CD4-positive, alpha-beta T cell treated with Interleukin-15 for 4 hours (primary cell): ENCODE results near the gene PEPD.
A peak's percentile ranks its signal among the peaks of the same experiment; 100 is the strongest.

Experiments used
- DNase-seq: peaks from one replicate; pipeline ENCODE4 v3.0.0-alpha.2; 2020; ENCODE audit warnings: low spot score

Gene PEPD

GRCh38 chr19:33438987-33439781 is 82.4 kb downstream of the PEPD start:
- no peak for DNase-seq

- DNase-seq: no peak
Measured at GRCh38 chr19:33437821-33438671, 83.5 kb downstream of the PEPD start.

- DNase-seq: no peak
Measured at GRCh38 chr19:33437393-33437820, 84.2 kb downstream of the PEPD start.

- no peak for DNase-seq
Measured at GRCh38 chr19:33436360-33437345, 84.9 kb downstream of the PEPD start.

- DNase-seq: no peak
Measured at GRCh38 chr19:33435706-33436359, 85.8 kb downstream of the PEPD start.

- DNase-seq: no peak
Measured at GRCh38 chr19:33434886-33435705, 86.5 kb downstream of the PEPD start.

- no peak for DNase-seq
Measured at GRCh38 chr19:33434069-33434885, 87.3 kb downstream of the PEPD start.

- DNase-seq: no peak
Measured at GRCh38 chr19:33432446-33433170, 89.0 kb downstream of the PEPD start.

GRCh38 chr19:33432015-33432414 is 89.6 kb downstream of the PEPD start:
- DNase-seq: no peak

GRCh38 chr19:33430674-33431277 is 90.8 kb downstream of the PEPD start:
- peak; percentile 52 for DNase-seq

GRCh38 chr19:33429891-33430673 is 91.5 kb downstream of the PEPD start:
- DNase-seq: peak; percentile 7

- DNase-seq: no peak
Measured at GRCh38 chr19:33428627-33429125, 92.9 kb downstream of the PEPD start.

- DNase-seq: no peak
Measured at GRCh38 chr19:33427801-33428626, 93.6 kb downstream of the PEPD start.

GRCh38 chr19:33426621-33427361 is 94.8 kb downstream of the PEPD start:
- DNase-seq: no peak

GRCh38 chr19:33424181-33424580 is 97.4 kb downstream of the PEPD start:
- DNase-seq: no peak
